ENCODE data around the gene RAD21L1.

Gene RAD21L1

DNA sequence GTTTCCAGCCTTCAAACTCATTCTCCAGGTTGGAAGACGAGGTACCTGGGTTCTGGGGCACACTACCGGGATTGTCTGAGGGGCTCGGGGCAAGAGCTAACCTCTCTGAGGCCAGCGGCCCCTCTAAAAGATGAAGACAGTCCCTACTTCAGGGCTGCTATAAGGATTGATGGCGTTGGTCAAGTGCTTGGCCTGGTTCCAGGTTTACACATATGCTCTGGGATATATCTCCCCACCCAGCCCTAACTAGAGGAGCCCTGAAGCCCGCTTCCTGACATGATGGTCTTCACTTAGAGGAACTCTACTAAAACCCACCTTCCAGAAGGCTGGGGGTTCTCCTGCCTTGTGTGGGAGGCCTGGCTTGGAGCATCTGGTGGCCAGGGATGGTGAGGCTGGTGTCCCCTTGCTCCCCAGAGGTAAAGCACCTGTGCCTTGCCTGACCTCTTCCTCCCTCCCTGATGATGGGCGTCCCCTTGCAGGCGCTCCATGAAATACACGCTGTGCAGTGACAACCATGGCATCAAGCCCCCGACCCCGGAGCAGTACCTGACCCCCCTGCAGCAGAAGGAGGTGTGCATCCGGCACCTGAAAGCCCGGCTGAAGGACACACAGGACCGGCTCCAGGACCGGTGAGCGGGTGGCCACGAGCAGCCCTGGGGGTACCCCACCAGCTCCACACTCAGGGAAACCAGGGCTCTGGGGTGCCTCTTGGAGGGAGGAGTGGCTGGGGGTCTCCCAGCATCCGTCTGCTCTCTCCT is 74.4 kb downstream of the RAD21L1 start:
- Histone ChIP-seq H3K27me3 (ENCODE audit: control insufficient read depth in 2 of 2, insufficient read depth in 2 of 2, low read length in 2 of 2) (no peaks in the 10 kb centered on the region), H3K9ac (ENCODE audit: low read depth in 1 of 2, low read length in 2 of 2) (no peak overlapping the region), H3K4me3 (ENCODE audit: low read length in 2 of 2) (no peak overlapping the region), H3K36me3 (ENCODE audit: control insufficient read depth in 2 of 2, insufficient read depth in 2 of 2, low read length in 2 of 2) (peaks cover 0 to 5% of the 10 kb centered on the region in 2 donors), H3K4me1 (ENCODE audit: control insufficient read depth in 2 of 2, insufficient read depth in 2 of 2, low read length in 2 of 2) (no peaks in the 10 kb centered on the region), H3K27ac (ENCODE audit: low read depth in 2 of 2, low read length in 2 of 2) (no peak overlapping the region), H3K9me3 (ENCODE audit: control insufficient read depth in 2 of 2, low read length in 2 of 2) (no peaks in the 10 kb centered on the region)

DNA sequence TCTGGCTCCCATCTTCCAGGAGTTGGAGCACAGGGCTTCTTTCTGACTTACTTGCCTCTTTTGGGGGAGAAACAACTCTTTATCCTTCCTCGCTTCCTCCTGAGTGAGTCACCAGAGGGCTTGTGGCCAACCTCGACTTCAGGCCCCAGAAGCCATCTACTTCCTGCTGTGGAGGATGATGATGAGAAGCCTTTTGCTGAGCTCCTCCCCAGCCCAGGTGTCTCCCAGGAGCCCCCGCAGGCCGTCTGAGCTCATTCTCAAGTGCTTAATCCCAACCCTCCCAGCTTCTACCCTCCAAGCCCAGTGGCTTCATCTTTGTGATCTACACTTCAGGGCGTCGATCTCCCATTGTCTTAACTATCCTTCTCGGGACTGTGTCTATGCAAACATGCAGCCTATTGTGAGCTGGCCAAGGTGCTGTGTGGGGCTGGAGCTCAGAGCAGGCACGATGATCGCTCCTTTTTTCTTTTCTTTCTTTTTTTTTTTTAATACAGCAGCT is 75.2 kb downstream of the RAD21L1 start:
- H3K9ac ChIP-seq (ENCODE audit: low read depth in 1 of 2, low read length in 2 of 2), result no peak overlapping the region
- no peak overlapping the region for H3K27ac ChIP-seq (ENCODE audit: low read depth in 2 of 2, low read length in 2 of 2)
- no peak overlapping the region for H3K4me3 ChIP-seq (ENCODE audit: low read length in 2 of 2)
- no peaks in the 10 kb centered on the region for H3K9me3 ChIP-seq (ENCODE audit: control insufficient read depth in 2 of 2, low read length in 2 of 2)
- H3K27me3 ChIP-seq (ENCODE audit: control insufficient read depth in 2 of 2, insufficient read depth in 2 of 2, low read length in 2 of 2), result no peaks in the 10 kb centered on the region
- H3K4me1 ChIP-seq (ENCODE audit: control insufficient read depth in 2 of 2, insufficient read depth in 2 of 2, low read length in 2 of 2), result no peaks in the 10 kb centered on the region
- peaks cover 3 to 5% of the 10 kb centered on the region in 2 donors for H3K36me3 ChIP-seq (ENCODE audit: control insufficient read depth in 2 of 2, insufficient read depth in 2 of 2, low read length in 2 of 2)

DNA sequence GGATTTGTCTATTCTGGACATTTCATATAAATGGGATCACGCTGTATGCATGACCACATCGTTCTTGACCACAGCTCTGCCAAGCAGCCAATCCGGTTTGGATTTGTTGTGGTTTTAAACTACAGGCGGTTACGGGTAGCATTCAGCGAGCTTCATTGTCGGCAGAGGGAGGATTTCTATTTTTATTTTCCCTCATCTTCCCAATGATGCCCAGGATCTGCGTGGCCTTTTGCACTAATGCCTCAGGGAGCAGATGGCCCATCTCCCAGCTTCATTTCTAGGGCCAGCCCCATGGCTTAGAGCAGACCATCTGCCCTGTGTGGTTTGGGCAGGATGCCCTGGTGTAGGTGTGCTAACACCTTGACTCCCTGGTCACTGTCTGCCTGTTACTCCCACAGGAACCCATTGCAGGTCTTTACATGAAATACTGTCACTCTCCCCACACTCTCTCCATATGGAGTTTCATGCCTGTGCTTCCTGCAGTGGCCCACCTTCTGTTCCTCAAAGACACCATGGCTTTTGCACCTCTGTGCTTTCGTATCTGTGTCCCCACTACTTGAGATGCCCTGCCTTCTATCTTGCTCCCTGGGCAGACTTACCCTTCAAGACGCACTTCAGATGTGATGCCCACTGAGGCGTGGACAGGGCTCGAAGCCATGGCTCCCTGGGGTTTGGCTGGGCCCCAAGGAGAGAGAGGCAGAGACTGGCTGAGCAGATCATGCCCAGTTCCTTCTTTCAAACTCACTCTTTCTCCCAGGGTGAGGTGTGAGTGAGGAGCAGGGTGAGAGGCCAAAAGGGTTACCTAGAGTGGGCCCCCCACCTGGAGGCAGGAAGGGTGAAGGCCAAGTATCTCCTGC is 77.1 kb downstream of the RAD21L1 start:
- Histone ChIP-seq H3K27ac (ENCODE audit: low read depth in 2 of 2, low read length in 2 of 2) (no peak overlapping the region), H3K4me3 (ENCODE audit: low read length in 2 of 2) (no peak overlapping the region)

DNA sequence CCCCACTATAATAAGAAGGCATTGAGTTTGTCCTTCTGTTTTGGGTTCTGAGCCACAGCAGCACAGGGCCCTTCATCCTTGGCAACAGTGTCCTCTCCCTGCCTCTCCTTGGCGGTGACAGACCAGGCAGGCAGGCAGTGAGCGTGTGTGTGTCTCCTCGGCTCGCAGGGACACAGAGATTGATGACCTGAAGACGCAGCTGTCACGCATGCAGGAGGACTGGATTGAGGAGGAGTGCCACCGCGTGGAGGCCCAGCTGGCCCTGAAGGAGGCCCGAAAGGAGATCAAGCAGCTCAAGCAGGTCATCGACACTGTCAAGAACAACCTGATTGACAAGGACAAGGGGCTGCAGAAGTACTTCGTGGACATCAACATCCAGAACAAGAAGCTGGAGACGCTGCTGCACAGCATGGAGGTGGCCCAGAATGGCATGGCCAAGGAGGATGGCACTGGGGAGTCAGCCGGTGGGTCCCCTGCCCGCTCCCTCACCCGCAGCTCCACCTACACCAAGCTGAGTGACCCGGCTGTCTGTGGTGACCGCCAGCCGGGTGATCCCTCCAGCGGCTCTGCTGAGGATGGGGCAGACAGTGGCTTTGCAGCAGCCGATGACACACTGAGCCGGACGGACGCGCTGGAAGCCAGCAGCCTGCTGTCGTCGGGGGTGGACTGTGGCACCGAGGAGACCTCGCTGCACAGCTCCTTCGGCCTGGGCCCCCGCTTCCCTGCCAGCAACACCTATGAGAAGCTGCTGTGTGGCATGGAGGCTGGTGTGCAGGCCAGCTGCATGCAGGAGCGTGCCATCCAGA is 79.1 kb downstream of the RAD21L1 start:
- Histone ChIP-seq H3K4me3 (ENCODE audit: low read length in 2 of 2) (no peak overlapping the region), H3K36me3 (ENCODE audit: control insufficient read depth in 2 of 2, insufficient read depth in 2 of 2, low read length in 2 of 2) (peaks cover 8 to 15% of the 10 kb centered on the region in 2 donors), H3K9ac (ENCODE audit: low read depth in 1 of 2, low read length in 2 of 2) (no peak overlapping the region), H3K27ac (ENCODE audit: low read depth in 2 of 2, low read length in 2 of 2) (no peak overlapping the region), H3K4me1 (ENCODE audit: control insufficient read depth in 2 of 2, insufficient read depth in 2 of 2, low read length in 2 of 2) (no peaks in the 10 kb centered on the region), H3K27me3 (ENCODE audit: control insufficient read depth in 2 of 2, insufficient read depth in 2 of 2, low read length in 2 of 2) (no peaks in the 10 kb centered on the region), H3K9me3 (ENCODE audit: control insufficient read depth in 2 of 2, low read length in 2 of 2) (no peaks in the 10 kb centered on the region)

More for the DNA sequence above, 77.1 kb downstream of the RAD21L1 start:
- H3K9me3 ChIP-seq (ENCODE audit: control insufficient read depth in 2 of 2, low read length in 2 of 2), result no peaks in the 10 kb centered on the region
- no peaks in the 10 kb centered on the region for H3K4me1 ChIP-seq (ENCODE audit: control insufficient read depth in 2 of 2, insufficient read depth in 2 of 2, low read length in 2 of 2)
- H3K36me3 ChIP-seq (ENCODE audit: control insufficient read depth in 2 of 2, insufficient read depth in 2 of 2, low read length in 2 of 2), result peaks cover 3 to 5% of the 10 kb centered on the region in 2 donors
- no peak overlapping the region for H3K9ac ChIP-seq (ENCODE audit: low read depth in 1 of 2, low read length in 2 of 2)
- H3K27me3 ChIP-seq (ENCODE audit: control insufficient read depth in 2 of 2, insufficient read depth in 2 of 2, low read length in 2 of 2), result no peaks in the 10 kb centered on the region

Data from mucosa of rectum (tissue), 2 donors.